DLD1 (cell line): Measurements from ENCODE around the gene LHFPL2.
"Not testable (repeated sequence)": the region's sequence is repeated elsewhere in the genome, so short reads cannot be mapped to it uniquely, and the experiment has no call there.

ENCODE experiments used
- in situ Hi-C: cut with HindIII; loops from 2 replicates; pipeline ENCODE4 v1.10.0; 2017; ENCODE audit warnings: low sequenced_read_pairs

Gene LHFPL2

GRCh38 chr5:78666975-78667374 is 18.4 kb upstream of the LHFPL2 start:
- in situ Hi-C loops = not testable (repeated sequence)

- in situ Hi-C loops = no loop called here
Measured at GRCh38 chr5:78666041-78666444, 17.5 kb upstream of the LHFPL2 start.

GRCh38 chr5:78665534-78665933 is 17.0 kb upstream of the LHFPL2 start:
- in situ Hi-C loops = no loop called here

GRCh38 chr5:78662323-78662722 is 13.8 kb upstream of the LHFPL2 start:
- in situ Hi-C loops = no loop called here

GRCh38 chr5:78661691-78662090 is 13.1 kb upstream of the LHFPL2 start:
- in situ Hi-C loops = no loop called here

- in situ Hi-C loops = no loop called here
Measured at GRCh38 chr5:78661044-78661443, 12.5 kb upstream of the LHFPL2 start.

- in situ Hi-C loops = no loop called here
Measured at GRCh38 chr5:78660401-78660800, 11.8 kb upstream of the LHFPL2 start.

GRCh38 chr5:78659714-78660113 is 11.1 kb upstream of the LHFPL2 start:
- in situ Hi-C loops = no loop called here

GRCh38 chr5:78659114-78659513 is 10.5 kb upstream of the LHFPL2 start:
- in situ Hi-C loops = no loop called here

GRCh38 chr5:78657201-78657600 is 8.6 kb upstream of the LHFPL2 start:
- in situ Hi-C loops = no loop called here

GRCh38 chr5:78655746-78656290 is 7.2 kb upstream of the LHFPL2 start:
- in situ Hi-C loops = no loop called here

- in situ Hi-C loops = no loop called here
Measured at GRCh38 chr5:78654386-78654785, 5.8 kb upstream of the LHFPL2 start.

- in situ Hi-C loops = no loop called here
Measured at GRCh38 chr5:78653681-78654366, 5.3 kb upstream of the LHFPL2 start.

- in situ Hi-C loops = no loop called here
Measured at GRCh38 chr5:78653031-78653430, 4.5 kb upstream of the LHFPL2 start.

GRCh38 chr5:78651468-78651867 is 2.9 kb upstream of the LHFPL2 start:
- in situ Hi-C loops = no loop called here

- in situ Hi-C loops = no loop called here
Measured at GRCh38 chr5:78650531-78650930, 2.0 kb upstream of the LHFPL2 start.

- in situ Hi-C loops = loop anchor here (25.0 kb wide), 2 partner anchors 87 to 113 kb away; no protein-coding TSS in a partner anchor
Measured at GRCh38 chr5:78649861-78650496, 1.4 kb upstream of the LHFPL2 start.

GRCh38 chr5:78649211-78649695 is 681 bp upstream of the LHFPL2 start:
- in situ Hi-C loops = loop anchor here (25.0 kb wide), 2 partner anchors 88 to 112 kb away; no protein-coding TSS in a partner anchor

GRCh38 chr5:78647838-78648358 is 674 bp downstream of the LHFPL2 start:
- in situ Hi-C loops = loop anchor here (25.0 kb wide), 2 partner anchors 89 to 111 kb away; no protein-coding TSS in a partner anchor

- in situ Hi-C loops = loop anchor here (25.0 kb wide), 2 partner anchors 90 to 110 kb away; no protein-coding TSS in a partner anchor
Measured at GRCh38 chr5:78647351-78647818, 1.2 kb downstream of the LHFPL2 start.

- in situ Hi-C loops = loop anchor here (25.0 kb wide), 2 partner anchors 92 to 108 kb away; no protein-coding TSS in a partner anchor
Measured at GRCh38 chr5:78644741-78645300, 3.8 kb downstream of the LHFPL2 start.
